DMS79 (cell line): ENCODE data around the gene FAM124B.

ENCODE experiments used
- DNase-seq: peaks from one replicate; lab custom pipeline; 2025; lab: John Stamatoyannopoulos, UW

Gene FAM124B

DNA sequence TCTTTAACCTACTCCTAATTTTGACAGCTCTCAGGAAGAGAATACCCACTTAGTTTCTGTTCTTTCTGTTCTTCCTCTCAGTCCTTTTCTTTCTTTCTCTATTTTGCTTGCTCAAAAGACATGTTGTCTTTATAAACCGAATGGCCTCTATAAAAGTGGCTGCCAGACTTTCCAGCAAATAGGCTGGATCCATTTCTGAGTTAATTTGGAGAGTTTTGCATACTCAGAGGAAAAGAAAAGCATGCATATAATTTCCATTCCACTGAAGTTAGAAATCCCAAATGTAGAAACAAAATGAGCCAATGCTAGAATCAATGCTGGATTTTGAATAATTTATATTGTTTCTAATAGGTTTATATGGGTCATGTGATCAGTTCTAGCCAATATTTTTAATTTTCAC lies 65.9 kb downstream of the FAM124B start:
- DNase-seq, result no peak

DNA sequence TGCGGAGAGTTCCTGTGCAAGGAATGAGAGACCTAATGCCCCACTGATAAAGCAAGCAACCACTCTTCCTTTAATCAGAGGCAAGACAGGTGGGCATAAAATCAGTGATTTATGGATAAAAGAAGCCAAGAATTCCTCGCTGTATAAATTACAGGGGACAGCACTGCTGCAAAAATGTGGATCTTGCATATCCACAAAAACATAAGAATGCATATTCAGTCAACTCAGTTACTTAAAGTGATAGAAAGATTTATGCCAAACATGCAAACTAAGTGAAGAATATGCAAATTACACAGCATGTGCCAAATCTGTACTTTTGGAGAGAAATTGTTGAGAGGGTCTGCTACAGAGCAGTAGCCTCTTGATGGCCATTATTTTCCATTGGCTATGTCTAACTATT lies 67.2 kb downstream of the FAM124B start:
- DNase-seq, result no peak

DNA sequence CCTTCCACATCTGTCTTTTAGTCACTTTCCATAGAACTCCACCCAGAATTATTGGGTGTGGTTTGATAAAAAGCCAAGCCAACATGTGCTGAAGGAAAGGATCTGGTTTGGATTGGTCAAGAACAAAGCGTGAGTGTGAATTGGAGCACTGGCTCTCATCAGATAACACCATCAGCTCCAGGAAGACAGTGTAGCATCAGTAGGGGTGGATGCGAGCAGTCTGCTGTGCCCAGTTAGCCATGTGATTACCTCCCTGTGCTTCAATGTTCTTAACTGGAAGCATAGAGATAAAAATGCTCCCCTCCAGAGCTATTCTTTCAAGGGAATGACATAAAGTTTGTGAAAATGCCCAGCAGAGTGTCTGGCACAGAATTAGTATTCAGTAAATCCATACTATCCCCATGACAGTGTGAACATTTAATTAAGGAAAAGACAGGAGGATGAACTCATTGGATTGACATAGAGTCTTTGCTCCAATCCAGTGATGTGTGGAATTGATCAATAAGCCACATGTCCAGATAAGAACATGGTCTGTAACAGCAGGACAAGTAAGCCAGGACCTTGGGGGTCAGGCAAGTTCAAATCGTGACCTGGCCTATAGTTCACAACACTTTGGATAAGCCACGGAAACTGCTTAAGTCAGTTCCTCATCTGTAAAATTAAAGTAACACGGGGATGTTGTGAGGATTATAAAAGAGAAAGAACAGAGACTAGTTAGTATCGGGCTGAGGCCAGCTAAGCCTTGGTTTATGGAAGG lies 68.0 kb downstream of the FAM124B start:
- no peak for DNase-seq

DNA sequence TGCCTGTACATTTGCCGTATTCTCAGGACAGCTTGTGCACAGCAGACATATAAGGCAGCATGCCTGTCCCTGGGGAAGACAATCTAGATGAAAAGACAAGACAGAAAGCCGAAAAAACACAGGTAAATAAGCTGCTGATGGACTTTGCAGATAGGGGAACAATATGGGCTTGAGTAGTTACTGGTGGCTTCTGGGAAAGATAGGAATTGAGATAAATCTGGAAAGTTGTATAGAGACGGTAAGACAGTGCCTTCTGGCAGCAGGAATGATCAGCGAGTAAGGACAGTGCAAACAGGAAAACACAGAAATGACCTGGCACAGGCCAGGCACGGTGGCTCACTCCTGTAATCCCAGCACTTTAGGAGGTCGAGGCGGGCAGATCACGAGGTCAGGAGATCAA lies 70.2 kb downstream of the FAM124B start:
- DNase-seq, result no peak

DNA sequence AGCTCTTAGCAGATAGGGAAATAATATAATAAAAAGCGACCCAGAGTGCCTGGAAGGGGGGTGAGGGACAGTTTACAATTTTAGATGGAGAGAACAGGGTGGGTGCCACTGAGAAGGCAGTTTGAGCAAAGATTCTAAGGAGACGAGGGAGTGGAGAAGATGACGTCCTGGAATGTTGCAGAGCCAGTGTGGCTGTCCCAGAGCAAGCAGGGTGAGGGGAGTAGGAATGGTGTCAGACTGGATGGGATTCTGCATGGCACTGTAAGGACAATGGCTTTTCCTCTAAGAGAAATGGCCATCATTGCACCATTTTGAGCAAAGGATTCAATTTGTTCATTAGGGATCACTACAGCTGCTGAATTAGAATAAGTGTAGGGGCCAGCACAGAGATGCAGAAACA lies 73.1 kb downstream of the FAM124B start:
- DNase-seq, result no peak
